ENCODE measurements around the gene CACNA1H.

The CACNA1H gene

DNA sequence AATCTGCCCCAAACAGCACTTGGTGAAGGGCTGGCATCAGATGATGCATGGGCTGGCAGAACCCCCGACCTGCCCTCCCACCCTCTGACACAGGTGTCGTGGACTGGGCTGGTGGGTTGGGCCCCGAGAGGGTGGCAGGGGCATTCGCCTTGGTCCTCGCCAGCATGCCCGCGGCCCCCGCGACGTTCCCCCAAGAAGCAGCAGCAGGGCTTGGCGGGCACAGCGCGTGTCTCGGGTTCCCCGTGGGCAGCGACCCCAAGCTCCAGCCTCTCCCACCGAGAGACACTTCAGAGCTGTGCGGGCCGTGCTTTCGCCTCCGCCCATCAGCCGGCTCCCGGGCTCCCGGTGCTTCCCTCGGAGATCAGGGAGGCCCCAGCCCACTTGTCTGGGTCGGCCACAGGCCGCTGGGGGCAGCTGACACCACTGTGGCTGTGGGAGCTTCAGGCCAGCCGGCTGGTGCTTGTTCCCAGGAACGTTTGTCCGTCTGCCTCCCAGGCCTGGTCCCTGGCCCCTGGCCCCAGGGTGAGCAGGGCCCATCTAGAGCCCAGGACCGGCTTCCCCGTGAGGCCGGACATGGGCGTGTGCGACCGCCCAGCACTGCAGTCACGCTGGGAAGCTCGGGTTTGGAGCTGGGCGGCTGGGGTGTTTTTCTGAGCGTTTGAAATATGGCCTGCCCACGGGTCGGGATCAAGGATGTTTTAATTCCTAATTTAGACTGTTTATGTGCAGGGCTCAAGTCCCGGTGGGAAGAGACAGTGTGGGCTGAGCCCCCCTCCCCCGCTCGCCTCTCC lies 16.6 kb downstream of the CACNA1H start:
- no peak overlapping the region for H3K4me3 Mint-ChIP-seq

DNA sequence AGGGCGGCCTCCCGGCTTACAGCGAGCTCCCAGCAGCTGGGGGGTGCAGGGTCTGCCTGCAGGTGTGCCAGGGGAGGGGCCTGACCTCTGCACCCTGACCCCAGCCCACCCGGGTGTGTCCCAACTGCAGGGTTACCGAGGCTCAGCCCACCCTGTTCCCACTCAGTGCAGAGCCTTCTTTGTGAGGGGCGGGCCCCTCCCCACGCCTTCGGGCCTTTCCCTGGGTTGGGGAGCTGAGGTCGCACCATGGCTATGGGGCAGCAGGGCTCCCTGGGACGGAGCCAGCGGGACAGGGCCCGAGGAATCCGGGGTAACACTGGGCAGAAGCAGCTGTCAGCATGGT lies 17.1 kb downstream of the CACNA1H start:
- Mint-ChIP-seq H3K9me3 (no peaks in the 10 kb centered on the region), H3K27ac (no peak overlapping the region)

More for the DNA sequence above, 16.6 kb downstream of the CACNA1H start:
- Mint-ChIP-seq H3K9me3 (no peaks in the 10 kb centered on the region), H3K4me1 (no peaks in the 10 kb centered on the region), H3K27ac (no peak overlapping the region), H3K36me3 (no peaks in the 10 kb centered on the region)
- no peak for DNase-seq (ENCODE audit: low spot score in 2 of 2)
- ATAC-seq: no peak

DNA sequence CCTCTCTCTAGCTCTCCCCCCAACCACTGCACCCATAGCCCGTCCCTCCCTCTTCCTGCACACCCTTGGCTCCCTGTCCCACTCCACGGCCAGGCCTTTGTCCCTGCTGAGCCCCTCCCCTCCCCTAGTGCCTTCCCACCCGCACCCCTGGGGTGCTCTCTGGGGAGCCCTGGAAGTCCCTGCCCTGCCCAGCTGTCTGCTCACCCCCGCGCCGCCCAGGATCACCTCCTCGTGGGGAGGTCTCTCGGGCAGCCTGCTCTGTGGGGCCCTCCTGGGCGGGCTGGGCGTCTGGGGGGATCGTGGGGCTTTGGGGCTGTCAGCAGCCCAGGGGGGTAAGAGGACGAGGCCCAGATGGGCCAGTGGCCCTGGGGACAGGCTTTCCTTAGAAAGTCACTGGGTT lies 18.1 kb downstream of the CACNA1H start:
- Mint-ChIP-seq H3K27ac (no peak overlapping the region), H3K4me3 (no peak overlapping the region), H3K36me3 (no peaks in the 10 kb centered on the region), H3K4me1 (no peaks in the 10 kb centered on the region), H3K9me3 (no peaks in the 10 kb centered on the region)
- ATAC-seq (no peak), DNase-seq (ENCODE audit: low spot score in 2 of 2) (no peak)

More for the DNA sequence above, 17.1 kb downstream of the CACNA1H start:
- Mint-ChIP-seq H3K36me3 (no peaks in the 10 kb centered on the region), H3K4me3 (no peak overlapping the region), H3K4me1 (no peaks in the 10 kb centered on the region)
- DNase-seq (ENCODE audit: low spot score in 2 of 2) (no peak), ATAC-seq (no peak)

DNA sequence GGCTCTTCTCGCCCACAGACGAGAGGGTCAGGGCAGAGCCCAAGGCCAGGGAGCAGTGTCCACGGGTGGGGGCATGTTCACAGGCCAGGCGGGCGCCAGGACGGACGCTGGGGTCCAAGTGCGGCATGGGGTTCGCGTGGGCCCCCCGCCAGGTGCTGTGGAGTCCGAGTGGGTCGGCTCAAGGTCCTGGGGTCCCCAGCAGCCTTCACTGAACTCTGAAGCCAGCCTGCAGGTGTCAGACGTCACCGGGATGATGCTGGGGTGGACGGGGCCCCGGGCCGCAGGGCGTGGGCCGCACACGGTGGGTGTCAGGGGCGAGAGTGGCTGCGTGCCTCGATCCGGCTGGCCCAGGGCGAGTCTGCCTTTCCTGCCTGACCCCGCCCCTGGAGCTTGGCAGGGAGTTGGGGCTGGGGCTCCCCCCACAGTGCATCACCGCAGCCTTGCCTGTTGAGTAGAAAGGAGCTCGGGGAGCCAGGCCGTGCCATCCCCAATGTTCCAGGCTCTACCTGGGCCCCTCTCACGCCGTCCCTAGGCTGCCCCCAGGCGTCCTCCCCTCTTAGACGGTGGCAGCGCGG lies 19.0 kb downstream of the CACNA1H start:
- Mint-ChIP-seq H3K27ac (no peak overlapping the region), H3K9me3 (no peaks in the 10 kb centered on the region), H3K4me3 (no peak overlapping the region), H3K4me1 (no peaks in the 10 kb centered on the region), H3K36me3 (no peaks in the 10 kb centered on the region)
- DNase-seq (ENCODE audit: low spot score in 2 of 2) (no peak), ATAC-seq (no peak)

DNA sequence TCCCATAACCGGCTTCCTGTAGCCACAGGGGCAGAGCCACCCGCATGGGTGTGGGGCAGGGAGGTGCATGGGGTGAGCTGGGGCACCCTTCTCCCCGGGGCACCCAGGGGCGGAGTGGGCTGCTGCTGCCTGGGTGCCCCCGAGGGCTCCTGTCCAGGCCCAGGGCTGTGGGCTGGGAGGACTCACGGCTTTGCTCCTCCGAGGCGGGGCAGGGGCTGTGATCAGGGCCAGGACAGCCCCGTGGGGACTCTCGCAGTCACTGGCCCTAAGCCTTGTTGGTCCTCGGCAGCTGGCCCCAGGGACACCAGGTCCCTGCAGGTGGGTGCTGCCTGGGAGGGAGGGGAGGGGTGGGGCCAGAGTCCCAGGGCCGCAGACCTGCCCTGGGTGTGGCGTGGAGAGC lies 19.7 kb downstream of the CACNA1H start:
- no peak for DNase-seq (ENCODE audit: low spot score in 2 of 2)
- ATAC-seq: no peak
- Mint-ChIP-seq H3K4me3 (no peak overlapping the region), H3K4me1 (no peaks in the 10 kb centered on the region), H3K27ac (no peak overlapping the region), H3K36me3 (no peaks in the 10 kb centered on the region), H3K9me3 (no peaks in the 10 kb centered on the region)

DNA sequence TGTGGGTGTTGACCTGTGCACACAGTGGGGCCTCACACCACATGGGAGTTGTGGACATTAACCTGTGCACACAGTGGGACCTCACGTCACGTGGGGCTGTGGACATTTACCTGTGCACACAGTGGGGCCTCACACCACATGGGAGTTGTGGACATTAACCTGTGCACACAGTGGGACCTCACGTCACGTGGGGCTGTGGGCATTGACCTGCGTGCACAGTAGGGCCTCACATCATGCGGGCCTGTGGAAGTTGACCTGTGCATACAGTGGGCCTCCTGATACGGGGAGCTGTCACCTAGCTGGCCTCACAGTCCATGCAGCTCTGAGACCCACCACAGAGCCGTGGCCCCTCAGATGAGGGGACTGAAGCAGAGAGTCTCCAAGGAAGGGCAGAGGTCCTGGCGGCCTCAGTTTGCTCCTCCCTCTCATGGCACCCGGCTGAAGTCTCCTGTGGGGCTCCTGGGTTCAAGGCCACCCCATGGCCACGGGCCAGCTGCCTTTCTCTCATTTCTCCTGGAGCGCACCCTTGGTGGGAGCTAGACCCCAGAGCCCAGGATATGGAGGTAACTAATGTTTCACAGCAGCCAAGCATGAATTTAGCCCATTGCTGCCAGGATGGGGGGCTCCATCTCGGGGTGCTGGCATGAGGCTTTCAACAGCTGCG lies 21.0 kb downstream of the CACNA1H start:
- no peak overlapping the region for H3K27ac Mint-ChIP-seq
- no peaks in the 10 kb centered on the region for H3K36me3 Mint-ChIP-seq
- DNase-seq (ENCODE audit: low spot score in 2 of 2): no peak
- no peak overlapping the region for H3K4me3 Mint-ChIP-seq
- H3K9me3 Mint-ChIP-seq: no peaks in the 10 kb centered on the region
- H3K4me1 Mint-ChIP-seq: no peaks in the 10 kb centered on the region
- ATAC-seq: no peak

DNA sequence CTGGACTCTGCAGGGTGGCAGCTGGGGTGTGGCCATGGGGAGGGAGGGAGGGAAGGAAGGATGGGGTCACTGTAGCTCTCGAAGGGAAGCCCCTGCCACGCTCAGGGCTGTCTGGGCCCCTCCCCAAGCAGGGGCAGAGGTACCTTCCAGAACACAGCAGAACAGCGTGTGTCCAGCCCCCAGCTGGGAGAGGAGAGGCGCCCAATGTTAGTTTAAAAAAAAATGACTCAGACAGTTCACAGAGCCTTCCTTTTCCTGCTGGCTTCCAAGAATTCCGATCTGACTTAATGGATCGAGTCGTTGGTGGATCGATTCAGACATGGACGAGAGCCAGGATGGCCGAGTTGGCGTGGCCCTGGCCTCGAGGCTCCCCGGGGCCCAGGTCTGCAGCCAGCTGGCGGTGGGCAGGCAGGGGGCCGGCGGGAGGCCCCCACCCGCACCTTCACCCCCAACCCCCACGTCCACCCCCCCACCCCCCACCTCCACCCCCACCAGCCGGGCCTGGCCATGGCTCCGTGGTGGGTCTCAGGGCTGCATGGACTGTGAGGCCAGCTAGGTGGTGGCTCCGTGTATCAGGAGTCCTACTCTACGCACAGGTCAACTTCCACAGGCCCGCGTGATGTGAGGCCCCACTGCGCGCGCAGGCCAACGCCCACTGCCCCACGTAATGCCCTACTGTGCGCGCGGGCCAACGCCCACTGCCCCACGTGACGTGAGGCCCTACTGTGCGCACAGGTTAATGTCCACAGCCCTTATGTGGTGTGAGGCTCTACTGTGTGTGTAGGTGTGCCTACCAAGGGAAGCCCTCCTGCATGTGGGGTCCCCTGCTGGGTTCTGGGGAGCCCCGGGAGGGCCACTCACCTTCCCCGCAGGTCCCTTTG lies 21.8 kb downstream of the CACNA1H start:
- no peak overlapping the region for H3K4me3 Mint-ChIP-seq
- no peak overlapping the region for H3K27ac Mint-ChIP-seq
- DNase-seq (ENCODE audit: low spot score in 2 of 2) (no peak), ATAC-seq (no peak)
- H3K4me1 Mint-ChIP-seq: no peaks in the 10 kb centered on the region
- H3K36me3 Mint-ChIP-seq: no peaks in the 10 kb centered on the region
- H3K9me3 Mint-ChIP-seq: no peaks in the 10 kb centered on the region

DNA sequence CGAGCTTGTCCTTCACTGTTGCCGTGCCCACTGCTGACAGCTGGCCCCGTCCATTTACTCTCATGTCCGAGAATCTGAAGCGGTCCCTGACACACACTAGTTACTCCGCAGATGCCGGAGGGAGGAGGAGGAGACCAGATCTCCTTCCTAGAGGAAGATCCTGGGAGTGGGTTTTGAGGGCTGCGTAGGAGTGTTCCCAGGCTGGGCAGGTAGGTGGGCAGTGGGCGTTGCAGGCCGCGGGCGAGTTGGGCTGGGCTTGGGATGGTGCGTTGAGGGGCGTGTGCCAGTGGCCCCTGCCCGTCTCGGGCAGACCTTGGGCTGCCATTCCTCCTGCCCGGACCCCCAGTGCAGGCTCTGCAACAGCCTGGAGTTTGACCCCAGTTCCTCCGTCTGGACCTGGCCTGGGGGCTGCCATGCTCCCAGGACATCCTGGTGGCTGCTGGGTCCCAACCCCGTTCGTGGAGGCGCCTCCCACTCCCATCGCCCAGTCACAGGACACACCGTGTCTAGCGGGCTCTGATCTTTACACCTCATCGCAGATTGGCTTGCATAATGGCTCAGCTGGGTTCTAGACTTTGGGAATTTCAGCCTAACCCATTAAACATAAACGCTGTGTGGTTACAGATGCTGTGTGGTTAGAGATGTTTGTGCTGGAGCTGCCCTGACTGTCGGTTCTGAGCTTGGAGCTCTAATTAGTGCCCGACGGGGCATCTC lies 22.8 kb downstream of the CACNA1H start:
- no peak overlapping the region for H3K27ac Mint-ChIP-seq
- DNase-seq (ENCODE audit: low spot score in 2 of 2) (no peak), ATAC-seq (no peak)
- H3K9me3 Mint-ChIP-seq: no peaks in the 10 kb centered on the region
- H3K36me3 Mint-ChIP-seq: no peaks in the 10 kb centered on the region
- no peaks in the 10 kb centered on the region for H3K4me1 Mint-ChIP-seq
- no peak overlapping the region for H3K4me3 Mint-ChIP-seq

DNA sequence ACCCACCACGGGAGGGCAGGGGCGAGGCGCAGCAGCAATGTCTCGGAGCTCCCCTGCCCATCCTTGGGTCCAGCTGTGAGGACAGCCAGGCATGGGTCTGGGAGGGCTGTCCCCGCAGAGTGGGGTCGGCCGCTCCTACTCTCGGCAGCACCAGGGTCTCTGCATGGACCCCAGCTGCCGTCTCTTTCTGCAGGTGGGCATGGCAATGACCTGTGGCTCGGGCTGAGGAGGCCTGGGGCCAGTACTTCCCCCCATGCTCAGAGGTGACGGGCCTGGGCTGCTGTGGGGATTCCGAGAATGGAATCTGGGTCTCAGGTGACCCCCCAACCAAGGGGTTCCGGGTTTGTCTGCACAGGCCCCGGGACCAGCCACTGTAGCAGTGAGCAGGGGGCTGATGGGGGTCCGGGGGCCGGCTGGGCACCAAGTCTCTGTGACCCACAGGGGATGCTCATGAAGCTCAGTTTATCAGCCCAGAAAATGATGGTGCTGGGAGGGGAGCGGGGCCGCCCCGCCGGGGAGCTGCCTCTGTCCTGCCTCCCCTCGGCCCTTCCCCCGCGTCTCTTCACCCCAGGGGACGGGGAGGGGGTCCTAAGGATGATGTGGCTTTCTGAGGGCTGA lies 23.5 kb downstream of the CACNA1H start:
- Mint-ChIP-seq H3K4me3 (no peak overlapping the region), H3K9me3 (no peaks in the 10 kb centered on the region), H3K36me3 (no peaks in the 10 kb centered on the region), H3K4me1 (no peaks in the 10 kb centered on the region), H3K27ac (no peak overlapping the region)
- ATAC-seq (no peak), DNase-seq (ENCODE audit: low spot score in 2 of 2) (no peak)

DNA sequence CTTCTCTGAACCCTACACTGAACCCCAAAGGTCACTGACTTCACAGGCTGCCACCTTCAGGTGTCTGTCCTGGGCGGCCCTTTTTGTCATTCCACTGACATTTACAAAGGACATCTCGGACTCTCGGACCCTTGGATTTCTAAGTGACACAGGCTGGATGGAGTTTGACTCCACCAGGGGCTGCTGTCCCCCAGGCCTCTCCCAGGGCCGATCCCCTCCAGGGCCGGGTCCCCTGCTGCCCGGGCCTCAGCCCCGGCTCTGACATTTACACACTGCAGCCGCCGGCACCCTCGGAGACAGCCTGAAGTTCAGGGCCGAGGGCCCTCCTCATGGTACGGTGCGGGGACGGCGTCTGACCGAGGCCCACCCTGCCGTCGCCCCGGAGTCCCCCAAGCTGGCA lies 24.1 kb downstream of the CACNA1H start:
- Mint-ChIP-seq H3K27ac (no peak overlapping the region), H3K9me3 (no peaks in the 10 kb centered on the region), H3K4me1 (no peaks in the 10 kb centered on the region), H3K4me3 (no peak overlapping the region), H3K36me3 (no peaks in the 10 kb centered on the region)
- DNase-seq (ENCODE audit: low spot score in 2 of 2) (no peak), ATAC-seq (no peak)

DNA sequence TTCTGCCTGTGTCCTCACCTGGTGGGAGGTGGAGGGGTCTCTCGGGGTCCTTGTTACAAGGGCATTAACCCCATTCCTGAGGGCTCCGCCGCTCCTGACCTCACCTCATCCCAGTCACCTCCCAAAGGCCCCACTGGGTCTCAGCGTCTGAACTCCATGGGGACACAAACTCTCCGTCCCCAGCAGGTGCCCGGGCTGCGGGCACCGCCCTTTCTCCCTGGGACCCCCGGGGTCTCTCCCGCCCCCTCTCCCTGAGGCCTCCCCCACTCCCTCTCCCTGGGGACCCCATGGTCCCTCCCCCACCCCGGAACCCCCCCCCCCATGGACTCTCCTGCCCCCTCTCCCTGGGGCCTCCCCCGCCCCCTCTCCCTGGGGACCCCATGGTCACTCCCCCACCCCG lies 24.8 kb downstream of the CACNA1H start:
- Mint-ChIP-seq H3K9me3 (no peaks in the 10 kb centered on the region), H3K4me1 (no peaks in the 10 kb centered on the region), H3K4me3 (no peak overlapping the region), H3K36me3 (no peaks in the 10 kb centered on the region), H3K27ac (no peak overlapping the region)
- no peak for ATAC-seq
- no peak for DNase-seq (ENCODE audit: low spot score in 2 of 2)

DNA sequence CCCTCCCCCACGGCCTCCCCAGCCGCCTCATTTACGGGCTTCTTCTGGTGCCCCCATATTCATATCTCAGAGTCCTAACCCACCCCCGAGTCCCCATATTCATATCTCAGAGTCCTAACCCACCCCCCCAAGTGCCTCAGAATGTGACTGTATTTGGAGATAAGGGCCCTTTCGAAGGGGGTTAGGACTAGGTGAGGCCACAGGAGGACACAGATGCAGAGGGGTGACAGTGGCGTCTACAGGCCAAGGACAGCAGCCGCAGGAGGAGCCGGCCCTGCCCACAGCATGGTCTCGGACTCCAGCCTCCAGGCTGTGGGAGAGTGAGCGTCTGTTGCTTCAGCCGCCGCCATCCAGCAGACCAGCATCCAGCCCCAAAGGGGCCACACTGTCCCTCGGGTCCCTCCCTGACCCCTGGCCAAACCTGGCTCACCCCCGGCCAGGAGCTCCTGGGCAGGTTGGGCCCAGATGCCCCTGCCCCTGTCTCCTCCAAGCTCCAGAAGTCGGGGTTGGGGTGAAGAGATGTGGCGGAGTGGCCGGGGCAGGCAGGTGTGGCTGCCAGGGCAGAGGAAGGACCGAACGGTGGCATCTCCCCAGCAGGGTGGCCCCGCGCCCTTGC lies 25.5 kb downstream of the CACNA1H start:
- Mint-ChIP-seq H3K27ac (no peak overlapping the region), H3K9me3 (no peaks in the 10 kb centered on the region), H3K4me3 (no peak overlapping the region), H3K4me1 (no peaks in the 10 kb centered on the region), H3K36me3 (no peaks in the 10 kb centered on the region)
- ATAC-seq (no peak), DNase-seq (ENCODE audit: low spot score in 2 of 2) (no peak)

DNA sequence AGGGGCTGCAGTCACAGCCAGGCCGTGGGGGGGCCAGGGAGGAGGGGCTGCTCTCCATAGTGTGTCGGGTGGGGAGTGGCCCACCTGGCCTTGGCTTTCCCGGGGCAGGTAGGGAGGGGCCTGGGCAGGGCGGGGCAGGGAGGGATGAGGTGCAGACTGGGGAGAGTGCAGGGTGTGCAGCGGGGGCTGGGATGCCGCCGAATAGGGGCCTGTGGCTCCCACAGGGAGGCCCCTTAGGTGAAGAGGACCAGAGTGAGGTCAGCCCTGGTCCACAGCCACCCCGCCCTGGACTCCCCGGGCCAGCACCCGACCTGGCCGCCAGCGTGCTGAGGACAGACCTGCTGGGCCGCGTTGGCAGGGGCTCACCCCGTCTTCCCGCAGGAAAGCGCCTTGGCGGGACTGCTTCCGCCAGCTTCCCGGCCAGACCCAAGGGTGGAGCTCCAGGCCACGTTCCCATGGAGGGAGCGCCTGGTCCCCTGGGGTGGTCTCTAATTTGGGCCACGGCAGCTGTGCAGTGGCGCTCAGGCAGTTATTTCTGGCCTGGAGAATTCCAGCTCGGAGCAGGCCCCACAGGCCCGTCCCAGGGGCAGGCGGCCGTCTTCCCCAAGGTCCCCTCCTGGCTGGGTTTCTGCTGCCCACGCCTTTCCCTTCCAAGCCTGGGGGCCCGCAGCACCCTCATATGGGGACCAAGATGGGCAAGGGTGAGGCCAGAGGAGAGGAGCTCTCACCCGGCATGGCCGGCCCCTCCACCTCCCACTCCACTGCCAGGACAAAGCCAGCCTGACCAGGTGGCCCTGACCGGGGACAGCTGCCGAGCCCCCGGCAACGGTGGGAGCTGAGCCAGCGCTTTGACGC lies 27.9 kb downstream of the CACNA1H start:
- H3K36me3 Mint-ChIP-seq: no peaks in the 10 kb centered on the region

More for the DNA sequence above, 27.9 kb downstream of the CACNA1H start:
- Mint-ChIP-seq H3K27ac (no peak overlapping the region), H3K4me1 (no peaks in the 10 kb centered on the region), H3K9me3 (no peaks in the 10 kb centered on the region), H3K4me3 (no peak overlapping the region)
- DNase-seq (ENCODE audit: low spot score in 2 of 2) (no peak), ATAC-seq (no peak)
